KMS-11 (cell line): Measurements from ENCODE around the gene THEMIS.

ENCODE experiments used
- H2AFZ ChIP-seq: fragments of 200-600 bp; sonication (generic); 2 replicates; pipeline ENCODE4 v1.6.1; 2016; ENCODE audit warnings: antibody characterized with exemption, mixed run types, low read depth
- H3K27ac ChIP-seq: fragments of 200-600 bp; sonication (generic); 2 replicates; pipeline ENCODE4 v1.6.1; 2016; ENCODE audit warnings: mild to moderate bottlenecking, mixed run types
- H3K27me3 ChIP-seq: fragments of 200-600 bp; sonication (generic); 2 replicates; pipeline ENCODE4 v1.6.1; 2017; ENCODE audit warnings: mild to moderate bottlenecking, low read depth, mixed run types, moderate library complexity; ENCODE audit not compliant: insufficient read depth
- H3K36me3 ChIP-seq: fragments of 200-600 bp; sonication (generic); 2 replicates; pipeline ENCODE4 v1.6.1; 2017; ENCODE audit warnings: mild to moderate bottlenecking, mixed run types; ENCODE audit not compliant: insufficient read depth
- H3K4me1 ChIP-seq: fragments of 200-600 bp; sonication (generic); 2 replicates; pipeline ENCODE4 v1.6.1; 2016; ENCODE audit warnings: mild to moderate bottlenecking, low read depth, mixed run types; ENCODE audit not compliant: poor library complexity, severe bottlenecking
- H3K4me2 ChIP-seq: fragments of 200-600 bp; sonication (generic); 2 replicates; pipeline ENCODE4 v1.7.0; 2016; ENCODE audit warnings: mild to moderate bottlenecking, mixed run types
- H3K4me3 ChIP-seq: fragments of 200-600 bp; sonication (generic); IDR thresholded peaks from 2 replicates; pipeline ENCODE4 v1.6.1; 2017; ENCODE audit warnings: low read depth, low read length, mixed read lengths; ENCODE audit not compliant: insufficient read depth
- H3K79me2 ChIP-seq: fragments of 200-600 bp; sonication (generic); 2 replicates; pipeline ENCODE4 v1.6.1; 2016; ENCODE audit warnings: low read depth, mixed run types; ENCODE audit not compliant: insufficient read depth
- H3K9ac ChIP-seq: fragments of 200-600 bp; sonication (generic); 2 replicates; pipeline ENCODE4 v1.6.1; 2016; ENCODE audit warnings: mild to moderate bottlenecking, mixed run types
- H4K20me1 ChIP-seq: fragments of 200-600 bp; sonication (generic); 2 replicates; pipeline ENCODE4 v1.6.1; 2016; ENCODE audit warnings: mild to moderate bottlenecking, mixed run types; ENCODE audit not compliant: insufficient read depth
- TF ChIP-seq, protein P1 (sequence below): fragments of 200-600 bp; sonication (generic); conservative IDR thresholded peaks from 2 replicates; pipeline ENCODE4 v1.6.1; 2017; ENCODE audit warnings: low read depth, mild to moderate bottlenecking, antibody characterized with exemption, low read length, moderate library complexity, mixed read lengths

THEMIS gene

DNA sequence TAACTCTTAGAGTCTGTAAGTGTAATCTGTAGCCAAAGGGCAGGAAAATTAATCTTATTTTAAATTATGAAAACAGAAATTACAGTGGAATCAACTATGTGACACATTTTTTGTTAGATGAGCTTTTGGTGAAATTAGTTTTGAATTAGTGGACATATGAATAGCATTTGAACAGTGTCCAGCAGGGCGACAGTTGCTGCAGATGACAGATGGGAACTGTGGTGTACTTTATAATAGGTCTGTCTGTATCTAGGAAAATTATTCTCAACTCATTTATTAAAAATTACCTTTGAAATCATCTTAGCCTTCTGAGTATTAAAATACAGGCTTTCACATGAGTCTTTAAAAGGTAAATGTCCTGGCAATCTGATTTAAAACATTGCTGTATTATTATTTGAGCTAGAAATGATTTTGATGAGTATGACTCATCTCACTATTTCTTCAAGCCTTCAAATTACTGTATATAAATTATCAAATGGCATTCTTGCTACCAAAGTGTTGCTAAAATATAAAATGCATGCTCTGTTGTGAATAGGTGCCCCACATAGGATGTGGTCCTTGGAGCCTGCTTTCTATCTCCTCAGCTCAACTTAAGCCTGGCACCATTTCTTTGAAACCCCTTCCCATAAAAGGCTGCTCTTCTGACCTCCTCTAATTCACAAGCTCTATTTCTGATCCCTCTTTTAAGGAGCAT lies 173.5 kb downstream of the THEMIS start:
- TF ChIP-seq, protein P1, sequence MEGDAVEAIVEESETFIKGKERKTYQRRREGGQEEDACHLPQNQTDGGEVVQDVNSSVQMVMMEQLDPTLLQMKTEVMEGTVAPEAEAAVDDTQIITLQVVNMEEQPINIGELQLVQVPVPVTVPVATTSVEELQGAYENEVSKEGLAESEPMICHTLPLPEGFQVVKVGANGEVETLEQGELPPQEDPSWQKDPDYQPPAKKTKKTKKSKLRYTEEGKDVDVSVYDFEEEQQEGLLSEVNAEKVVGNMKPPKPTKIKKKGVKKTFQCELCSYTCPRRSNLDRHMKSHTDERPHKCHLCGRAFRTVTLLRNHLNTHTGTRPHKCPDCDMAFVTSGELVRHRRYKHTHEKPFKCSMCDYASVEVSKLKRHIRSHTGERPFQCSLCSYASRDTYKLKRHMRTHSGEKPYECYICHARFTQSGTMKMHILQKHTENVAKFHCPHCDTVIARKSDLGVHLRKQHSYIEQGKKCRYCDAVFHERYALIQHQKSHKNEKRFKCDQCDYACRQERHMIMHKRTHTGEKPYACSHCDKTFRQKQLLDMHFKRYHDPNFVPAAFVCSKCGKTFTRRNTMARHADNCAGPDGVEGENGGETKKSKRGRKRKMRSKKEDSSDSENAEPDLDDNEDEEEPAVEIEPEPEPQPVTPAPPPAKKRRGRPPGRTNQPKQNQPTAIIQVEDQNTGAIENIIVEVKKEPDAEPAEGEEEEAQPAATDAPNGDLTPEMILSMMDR, result no peak
- Histone ChIP-seq H2AFZ (no peak overlapping the region), H3K27me3 (no peaks in the 10 kb centered on the region), H3K27ac (no peak overlapping the region), H3K9ac (no peak overlapping the region), H3K4me2 (no peak overlapping the region), H3K79me2 (peaks cover 17% of the 10 kb centered on the region; the same call in 1 of the 2 replicates), H3K36me3 (no peaks in the 10 kb centered on the region), H3K4me1 (no peaks in the 10 kb centered on the region), H4K20me1 (peaks cover 5% of the 10 kb centered on the region), H3K4me3 (no peak overlapping the region)

DNA sequence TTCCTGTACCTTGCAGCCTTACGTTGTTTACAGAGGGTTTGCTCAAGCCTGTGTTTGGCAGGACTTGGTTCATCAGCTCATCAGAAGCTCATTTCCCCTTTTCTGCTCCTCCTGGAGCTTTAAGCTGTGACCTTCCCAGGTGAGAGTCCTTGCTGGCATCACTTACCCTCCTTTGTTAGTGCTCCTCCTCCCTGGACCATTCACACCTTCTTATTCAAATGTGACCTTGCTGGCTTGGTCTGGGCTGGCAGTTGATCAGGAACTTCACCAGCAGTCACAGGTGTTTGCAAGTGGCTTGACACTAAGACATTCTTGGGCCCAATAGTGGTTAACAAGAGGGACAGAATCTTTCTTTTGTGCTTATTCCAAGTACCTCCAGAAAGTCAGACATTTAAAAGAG lies 175.0 kb downstream of the THEMIS start:
- no peak overlapping the region for H3K4me2 ChIP-seq
- no peaks in the 10 kb centered on the region for H3K4me1 ChIP-seq
- no peaks in the 10 kb centered on the region for H3K36me3 ChIP-seq
- peaks cover 5% of the 10 kb centered on the region for H4K20me1 ChIP-seq
- no peak overlapping the region for H3K9ac ChIP-seq
- peaks cover 13% of the 10 kb centered on the region; the same call in 1 of the 2 replicates for H3K79me2 ChIP-seq
- no peak overlapping the region for H3K27ac ChIP-seq
- H3K4me3 ChIP-seq, result no peak overlapping the region
- H2AFZ ChIP-seq, result no peak overlapping the region
- no peaks in the 10 kb centered on the region for H3K27me3 ChIP-seq
- TF ChIP-seq, protein P1, result no peak

GRCh38 chr6:127718694-127719093 lies 182.2 kb downstream of the THEMIS start:
- no peaks in the 10 kb centered on the region for H3K27me3 ChIP-seq
- no peaks in the 10 kb centered on the region for H3K4me1 ChIP-seq
- H3K36me3 ChIP-seq, result no peaks in the 10 kb centered on the region
- no peak overlapping the region for H3K4me2 ChIP-seq
- H3K4me3 ChIP-seq, result no peak overlapping the region
- H4K20me1 ChIP-seq, result peaks cover 5% of the 10 kb centered on the region; the same call in 1 of the 2 replicates
- H3K79me2 ChIP-seq, result no peaks in the 10 kb centered on the region
- no peak overlapping the region for H3K27ac ChIP-seq
- no peak overlapping the region for H2AFZ ChIP-seq
- TF ChIP-seq, protein P1, result no peak
- no peak overlapping the region for H3K9ac ChIP-seq

DNA sequence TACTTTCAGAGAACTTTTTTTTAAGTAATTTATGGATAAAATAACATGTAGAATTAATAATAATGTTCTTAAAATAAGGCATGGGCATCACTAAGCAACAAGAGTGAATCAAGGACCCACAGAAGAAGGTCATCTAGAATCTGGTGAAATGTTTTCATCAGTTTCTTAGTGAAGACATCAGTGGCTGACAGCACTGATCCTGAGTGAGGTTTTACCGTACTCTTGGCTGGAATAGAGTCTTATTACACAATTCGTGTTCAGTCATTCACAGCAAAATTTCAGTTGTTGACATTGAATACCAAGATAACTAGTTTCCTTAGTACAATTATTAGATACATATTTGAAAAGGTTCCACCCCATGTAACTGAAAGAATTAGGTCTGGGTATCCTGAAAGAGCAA lies 183.5 kb downstream of the THEMIS start:
- Histone ChIP-seq H3K79me2 (no peaks in the 10 kb centered on the region), H2AFZ (no peak overlapping the region), H3K27ac (no peak overlapping the region), H3K36me3 (no peaks in the 10 kb centered on the region), H3K4me3 (no peak overlapping the region), H3K9ac (no peak overlapping the region), H4K20me1 (no peaks in the 10 kb centered on the region), H3K27me3 (no peaks in the 10 kb centered on the region), H3K4me1 (no peaks in the 10 kb centered on the region), H3K4me2 (no peak overlapping the region)
- TF ChIP-seq, protein P1, result no peak
